Astrocyte of the hippocampus (primary cell): ENCODE data around the gene HSPB3.
"Not testable (repeated sequence)": the region's sequence is repeated elsewhere in the genome, so short reads cannot be mapped to it uniquely, and the experiment has no call there.

ENCODE experiments used
- DNase-seq: peaks from one replicate; pipeline ENCODE4 v3.0.0; 2011; ENCODE audit warnings: low read depth, low spot score

HSPB3 gene

GRCh38 chr5:54455413-54456157, at the start of gene HSPB3:
Gene HSPB3 (plus strand): TSS chr5:54455699. CDS start chr5:54455790, 91 bp downstream.
- DNase-seq: peak; percentile 93

- no peak for DNase-seq
Measured at GRCh38 chr5:54411176-54411575, 44.3 kb upstream of the HSPB3 start.

DNA sequence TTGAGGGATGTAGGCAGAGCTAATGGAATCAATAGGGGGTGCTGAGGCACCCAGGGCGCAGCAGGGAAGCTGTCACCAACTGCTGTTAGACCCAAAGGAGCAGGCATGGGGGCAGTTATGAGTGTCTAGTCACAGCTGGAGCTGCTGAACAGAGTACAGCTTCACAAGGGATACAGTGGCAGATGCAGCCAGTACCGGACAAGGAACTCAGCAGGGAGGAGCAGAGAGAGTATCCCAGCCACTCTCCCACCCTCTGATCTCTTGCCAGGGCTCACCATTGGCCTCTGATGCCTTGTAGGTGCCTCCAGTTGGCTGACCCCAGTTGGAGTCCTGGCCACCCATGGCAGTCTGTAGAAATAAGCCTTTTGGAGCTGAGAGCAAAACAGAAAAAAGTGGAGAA, 42.6 kb upstream of the HSPB3 start:
- DNase-seq: no peak

DNA sequence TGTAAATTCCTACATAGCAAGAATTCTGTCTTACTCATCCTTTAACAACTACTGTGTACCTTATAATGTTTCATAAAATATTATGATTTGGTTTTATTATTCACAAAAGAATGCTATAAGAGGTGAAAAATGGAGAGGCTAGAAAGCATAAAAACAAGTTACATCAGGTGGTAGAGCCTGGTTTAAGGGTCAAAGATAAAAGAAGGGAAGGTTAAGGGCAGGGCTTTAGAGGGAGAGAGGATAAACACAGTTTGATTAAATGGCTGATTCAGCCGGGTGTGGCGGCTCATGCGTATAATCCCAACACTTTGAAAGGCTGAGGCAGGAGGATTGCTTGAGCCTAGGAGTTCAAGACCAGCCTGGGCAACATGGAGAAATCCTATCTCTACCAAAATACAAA, 40.4 kb upstream of the HSPB3 start:
- DNase-seq: no peak

GRCh38 chr5:54415896-54416601, 39.5 kb upstream of the HSPB3 start:
- DNase-seq: peak; percentile 39

- DNase-seq: peak; percentile 69
Measured at GRCh38 chr5:54419573-54420423, 35.7 kb upstream of the HSPB3 start.

- DNase-seq: not testable (repeated sequence)
Measured at GRCh38 chr5:54420511-54420910, 35.0 kb upstream of the HSPB3 start.

DNA sequence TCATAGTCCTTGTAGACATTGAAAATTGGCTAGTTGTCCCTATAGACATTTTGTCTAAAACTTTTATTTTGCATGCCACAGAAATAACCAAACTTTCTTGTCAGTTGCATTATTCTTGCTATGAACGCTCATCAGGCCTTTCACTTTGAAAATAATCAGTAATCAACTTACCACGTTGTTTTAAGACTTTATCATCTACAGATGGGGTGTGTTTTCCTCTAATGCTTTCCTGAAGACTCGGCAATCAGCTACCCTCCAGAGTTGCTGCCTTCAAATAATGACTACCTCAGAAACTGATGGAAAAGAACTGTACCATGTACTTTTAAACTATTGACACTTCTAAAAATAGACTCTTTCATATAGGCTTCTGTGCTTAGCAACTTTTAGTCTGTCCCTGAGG, 33.5 kb upstream of the HSPB3 start:
- no peak for DNase-seq

GRCh38 chr5:54425258-54425657, 30.2 kb upstream of the HSPB3 start:
- no peak for DNase-seq

DNA sequence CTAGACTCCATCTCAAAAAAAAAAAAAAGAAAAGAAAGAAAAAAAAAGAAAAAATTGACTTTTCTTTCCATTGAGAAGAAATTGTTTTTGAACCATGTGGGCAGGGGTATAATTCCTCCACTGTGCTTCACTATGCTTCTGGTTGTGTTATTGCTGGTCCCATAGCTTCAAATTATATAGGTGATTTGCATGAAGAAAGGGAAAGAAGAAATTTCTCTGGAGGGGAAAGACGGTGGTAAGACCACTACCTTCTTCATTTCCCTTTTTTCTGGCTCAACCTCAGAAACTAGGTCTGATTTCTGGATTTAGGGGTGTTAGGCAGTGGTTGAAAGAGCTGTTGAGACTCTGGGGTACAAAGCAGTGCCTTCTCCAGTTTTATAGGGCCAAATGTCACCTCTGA, 29.3 kb upstream of the HSPB3 start:
- no peak for DNase-seq

DNA sequence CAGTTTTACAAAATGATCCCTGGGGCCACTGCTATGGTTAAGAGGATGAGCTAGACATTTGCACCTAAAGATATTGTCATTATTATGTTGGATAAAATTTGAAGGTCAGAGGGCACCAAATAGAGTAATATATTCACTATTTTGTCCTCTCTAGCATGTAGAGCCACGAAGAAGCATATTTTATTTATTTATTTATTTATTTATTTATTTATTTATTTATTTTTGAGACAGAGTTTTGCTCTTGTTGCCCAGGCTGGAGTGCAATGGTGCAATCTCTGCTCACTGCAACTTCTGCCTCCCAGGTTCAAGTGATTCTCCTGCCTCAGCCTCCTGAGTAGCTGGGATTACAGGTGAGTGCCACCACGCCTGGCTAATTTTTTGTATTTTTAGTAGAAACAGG, 20.8 kb upstream of the HSPB3 start:
- not testable (repeated sequence) for DNase-seq

DNA sequence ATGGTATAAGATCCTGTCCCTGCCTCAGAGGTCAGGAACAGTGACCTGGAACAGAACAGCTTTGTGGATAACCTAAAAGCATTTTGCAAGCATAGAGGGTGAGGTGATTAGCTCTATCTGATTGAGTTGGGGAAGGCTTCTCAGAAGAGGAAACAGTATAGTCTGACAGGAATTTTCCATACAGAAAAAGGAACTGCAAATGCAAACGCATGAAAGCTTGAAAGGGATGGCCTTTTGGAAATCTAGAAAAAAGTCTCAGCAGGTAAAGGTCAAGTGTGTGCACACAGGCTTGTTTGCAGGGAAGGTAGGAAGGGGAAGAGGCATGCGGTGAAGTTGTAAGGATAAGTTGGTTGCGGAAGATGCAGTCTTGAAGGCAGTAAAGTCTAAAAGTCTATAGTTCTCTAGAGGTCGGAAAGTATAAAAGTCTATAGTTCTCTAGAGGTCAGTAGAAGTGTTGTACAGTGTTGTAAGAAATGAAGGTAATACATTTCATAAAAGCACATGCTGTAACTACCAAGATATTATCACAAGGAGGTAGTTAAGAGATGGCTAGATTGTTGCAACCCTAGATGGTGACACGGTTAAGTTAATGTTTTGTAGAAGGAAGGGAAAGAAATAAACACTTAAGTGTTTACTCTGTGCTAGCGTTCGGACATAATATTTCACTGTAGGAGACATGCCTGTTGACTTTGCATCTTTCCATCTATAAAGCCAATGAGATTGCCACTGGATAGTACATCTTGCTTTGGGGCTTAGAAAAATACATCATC, 16.7 kb upstream of the HSPB3 start:
- no peak for DNase-seq

GRCh38 chr5:54440456-54440893, 15.0 kb upstream of the HSPB3 start:
- DNase-seq: no peak

DNA sequence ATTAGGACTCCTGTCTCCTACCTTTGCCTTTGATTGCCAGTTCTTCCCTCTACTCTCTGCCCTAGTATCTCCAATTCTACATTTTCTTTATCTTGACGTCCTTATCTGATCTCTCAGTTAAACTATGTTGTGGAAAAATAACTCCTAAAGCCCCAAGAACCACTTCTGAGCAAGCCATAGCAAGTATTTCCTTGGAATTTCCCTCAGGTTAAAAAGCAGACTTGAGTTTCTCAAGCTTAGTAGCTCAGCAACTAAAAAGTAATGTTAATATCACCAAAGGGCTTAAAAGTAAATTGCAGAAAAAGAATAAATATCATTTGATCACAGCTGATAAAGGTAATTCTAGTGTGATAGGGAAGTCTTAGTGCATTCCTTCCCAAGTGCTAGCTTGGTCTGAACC, 13.2 kb upstream of the HSPB3 start:
- peak; percentile 20 for DNase-seq

DNA sequence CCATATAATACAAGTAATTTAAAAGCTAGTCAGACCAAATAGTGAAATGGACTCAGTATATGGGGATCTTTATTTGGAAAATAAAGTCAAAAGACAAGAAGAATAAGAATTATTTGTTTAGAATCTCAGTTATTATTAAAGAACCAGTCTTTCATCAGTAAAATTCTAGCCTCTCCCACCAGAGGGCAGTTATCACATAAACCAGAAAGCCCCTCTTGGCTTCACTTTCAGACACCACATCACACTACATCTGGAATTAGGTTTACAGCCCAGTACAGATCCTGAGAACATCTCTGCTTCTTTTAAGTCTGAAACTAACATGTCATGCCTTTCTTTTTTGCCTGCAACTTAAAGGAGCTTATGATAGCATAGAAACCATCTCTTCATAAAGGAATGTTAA, 12.2 kb upstream of the HSPB3 start:
- DNase-seq: peak; percentile 59

DNA sequence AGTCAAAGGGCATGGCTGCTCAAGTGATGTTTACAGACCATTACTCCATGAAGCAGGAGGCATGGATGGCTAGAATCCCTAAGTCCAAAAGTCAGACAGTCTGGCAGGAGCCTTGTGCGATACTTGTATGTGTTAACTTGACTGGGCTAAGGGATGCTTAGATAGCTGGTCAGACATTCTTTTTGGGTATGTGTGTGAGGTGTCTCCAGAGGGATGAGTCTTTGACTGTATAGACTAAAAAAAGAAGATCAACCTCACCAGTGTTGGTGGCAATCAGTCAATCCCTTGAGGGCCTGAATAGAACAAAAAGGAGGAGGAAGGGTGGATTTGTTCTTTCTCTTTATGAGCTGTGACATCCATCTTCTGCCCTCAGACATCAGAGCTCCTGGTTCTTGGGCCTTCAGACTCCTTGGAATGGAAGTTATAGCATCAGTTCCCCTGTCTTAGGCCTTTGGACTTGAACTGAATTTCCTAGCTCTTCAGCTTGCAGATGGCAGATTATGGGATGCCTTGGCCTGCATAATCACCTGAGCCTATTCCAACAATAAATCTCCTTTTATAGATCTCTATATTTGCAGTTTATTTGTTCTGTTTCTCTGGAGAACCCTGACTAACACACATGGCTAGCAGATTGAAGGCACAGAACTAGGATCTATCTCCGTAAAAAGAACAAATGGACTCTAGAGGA, 9.7 kb upstream of the HSPB3 start:
- no peak for DNase-seq

DNA sequence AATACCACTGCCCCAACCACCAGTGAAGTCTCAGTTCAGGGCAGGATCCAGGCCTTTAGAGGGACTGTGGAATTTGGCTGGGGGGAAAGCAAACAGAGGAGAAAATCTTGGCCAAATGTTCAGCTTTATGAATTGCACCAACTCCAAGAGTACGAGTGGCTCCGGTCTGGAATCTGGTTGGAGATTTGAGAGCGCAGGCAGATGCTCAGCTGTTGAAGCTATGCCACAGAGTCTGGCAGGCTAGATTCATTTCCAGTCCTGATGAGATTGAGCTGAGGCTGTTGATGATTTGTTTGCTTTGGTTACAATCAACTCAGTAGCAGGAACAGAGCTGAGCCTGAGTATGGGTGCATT, 9.1 kb upstream of the HSPB3 start:
- no peak for DNase-seq

DNA sequence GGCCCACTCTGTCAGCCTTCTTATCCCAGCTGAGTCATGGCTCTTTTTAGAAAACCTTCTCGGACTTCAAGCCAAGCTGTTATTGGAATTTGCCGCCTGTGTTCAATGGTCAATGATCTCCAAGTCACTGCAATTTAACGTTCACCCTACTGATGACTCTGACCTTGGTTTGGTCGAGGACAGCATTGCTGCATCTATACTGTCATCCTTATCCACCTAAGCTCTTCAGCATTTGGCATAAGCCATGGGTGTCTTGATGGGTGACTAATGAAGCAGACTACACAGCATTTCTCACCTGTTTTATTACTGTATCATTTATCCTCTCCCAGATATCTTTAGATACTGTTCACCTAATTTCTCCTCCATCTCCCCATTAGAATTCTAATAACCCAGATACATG, 5.6 kb upstream of the HSPB3 start:
- no peak for DNase-seq

DNA sequence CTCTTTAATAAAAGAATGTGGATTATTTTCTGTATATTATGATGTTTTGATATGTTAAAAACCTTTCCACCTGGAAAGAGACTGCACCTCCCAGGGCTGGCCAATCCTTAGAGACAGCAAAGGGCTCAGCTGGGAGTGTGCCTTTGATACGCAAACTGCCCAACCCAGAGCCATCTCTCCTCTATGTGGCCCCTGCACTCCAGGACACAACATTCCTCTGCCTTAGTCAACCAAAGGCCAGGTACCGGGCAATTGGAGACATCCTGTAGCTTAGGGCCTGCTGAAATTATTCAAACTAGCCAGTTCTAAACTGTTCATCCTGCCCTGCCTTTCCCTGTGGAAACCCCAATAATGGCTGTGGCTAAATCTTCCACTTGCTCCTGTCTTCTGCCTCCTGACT, 5.0 kb upstream of the HSPB3 start:
- no peak for DNase-seq

GRCh38 chr5:54453046-54453445, 2.5 kb upstream of the HSPB3 start:
- no peak for DNase-seq

DNA sequence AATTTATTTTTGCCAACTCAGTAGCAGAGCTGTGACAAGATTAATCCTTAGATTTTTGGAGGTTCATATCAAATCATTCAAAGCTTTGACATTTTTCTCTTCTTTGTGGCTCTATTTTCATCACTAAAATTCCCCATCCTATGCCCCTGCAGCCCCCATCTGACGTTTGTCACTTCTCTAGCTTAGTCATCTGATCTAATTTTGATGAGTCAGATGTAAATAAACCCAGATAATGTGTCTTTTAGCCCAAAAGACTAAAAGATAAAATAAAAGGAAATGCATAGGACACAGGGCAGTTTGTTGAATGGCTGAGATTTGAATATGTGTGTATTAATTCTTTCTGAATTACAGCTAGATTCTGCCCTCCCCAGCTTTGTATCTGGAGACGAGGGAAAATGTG, 897 bp upstream of the HSPB3 start:
- no peak for DNase-seq
